B cell (primary cell): ENCODE data around the gene PLK2. TPM values are rescaled to one million over a fixed set of nuclear protein-coding genes. Genes with fewer than 3 reads are reported as not detected.
A peak's percentile ranks its signal among the peaks of the same experiment; 100 is the strongest.

Source experiments
- ATAC-seq: fragments of 200-7000 bp; cut with Tn5 transposase; one replicate; pipeline ENCODE4 v1.10.0; 2021; ENCODE audit warnings: low read depth, mild to moderate bottlenecking, moderate number of reproducible peaks, moderate library complexity
- CTCF ChIA-PET: fragments of 350-600 bp; sonication (Branson Sonifier 250); formaldehyde crosslinking; loops from one replicate; lab custom pipeline; 2021; ENCODE audit warnings: antibody characterized with exemption, inconsistent platforms; lab: Charles Lee
- POLR2A ChIA-PET: fragments of 350-600 bp; sonication (Branson Sonifier 250); formaldehyde crosslinking; loops from one replicate; lab custom pipeline; 2021; ENCODE audit warnings: antibody characterized with exemption; lab: Charles Lee
- DNase-seq: peaks from one replicate; pipeline ENCODE4 v3.0.0; 2013
- H2AFZ ChIP-seq: 2 replicates; pipeline ENCODE4 v1.6.1; 2012; ENCODE audit warnings: mild to moderate bottlenecking, low read depth, low read length; ENCODE audit not compliant: insufficient read depth, poor library complexity, severe bottlenecking
- H3K27ac ChIP-seq, 2 donors: 1 replicate in 1 of 2; 2 replicates in 1 of 2; pipeline ENCODE4 v1.5.1; 2012 to 2013; ENCODE audit warnings: low read length in 2 of 2, mild to moderate bottlenecking in 2 of 2, moderate library complexity in 1 of 2
- H3K27me3 ChIP-seq, 4 experiments: fragments of 200-600 bp in 1 of 4; sonication (generic) in 1 of 4; replicated peaks in 1 of 4; 1 replicate in 2 of 4; 2 replicates in 2 of 4; pipeline versions ENCODE4 v1.6.1 to v1.7.0; 2013 to 2016; ENCODE audit warnings: low read length in 3 of 4, mild to moderate bottlenecking in 2 of 4, mixed read lengths in 1 of 4, moderate library complexity in 1 of 4; ENCODE audit not compliant: insufficient read depth in 4 of 4, control insufficient read depth in 3 of 4; ENCODE audit errors: control extremely low read depth in 1 of 4
- H3K36me3 ChIP-seq, 2 experiments: replicated peaks in 1 of 2; 1 replicate in 1 of 2; 2 replicates in 1 of 2; pipeline versions ENCODE4 v1.6.1 to v1.7.1; 2013; ENCODE audit warnings: low read length in 1 of 2; ENCODE audit not compliant: insufficient read depth in 2 of 2, control insufficient read depth in 1 of 2; ENCODE audit errors: control extremely low read depth in 1 of 2, extremely low read depth in 1 of 2
- H3K4me1 ChIP-seq, 2 donors: fragments of 200-600 bp in 1 of 2; sonication (generic) in 1 of 2; 1 replicate in 1 of 2; 2 replicates in 1 of 2; pipeline versions ENCODE4 v1.5.1 to v1.6.1; 2013 to 2017; ENCODE audit warnings: low read length in 2 of 2; ENCODE audit not compliant: control insufficient read depth in 2 of 2, insufficient read depth in 2 of 2
- H3K4me2 ChIP-seq: replicated peaks from 2 replicates; pipeline ENCODE3; 2012; ENCODE audit warnings: mild to moderate bottlenecking, low read depth, low read length; ENCODE audit not compliant: poor library complexity, severe bottlenecking
- H3K4me3 ChIP-seq, 5 experiments: fragments of 200-600 bp in 1 of 5; sonication (generic) in 1 of 5; 1 replicate in 3 of 5; 2 replicates in 2 of 5; pipeline versions ENCODE4 v1.5.1 to v1.7.0; 2011 to 2016; ENCODE audit warnings: low read length in 4 of 5, mild to moderate bottlenecking in 4 of 5, low read depth in 2 of 5, control low read depth in 1 of 5, moderate library complexity in 1 of 5; ENCODE audit not compliant: insufficient read depth in 1 of 5; ENCODE audit errors: control extremely low read depth in 1 of 5, extremely low read depth in 1 of 5
- H3K79me2 ChIP-seq: fragments of 200-600 bp; sonication (generic); one replicate; pipeline ENCODE4 v1.6.0; 2016; ENCODE audit warnings: low read length; ENCODE audit not compliant: control insufficient read depth, insufficient read depth
- H3K9ac ChIP-seq: fragments of 200-600 bp; sonication (generic); 2 replicates; pipeline ENCODE4 v1.6.1; 2017; ENCODE audit warnings: mild to moderate bottlenecking, low read length, moderate library complexity
- H3K9me3 ChIP-seq, 3 donors: one replicate each; pipeline versions ENCODE4 v1.6.1 to v1.7.1; 2013; ENCODE audit warnings: low read length in 2 of 3; ENCODE audit not compliant: control insufficient read depth in 2 of 3, insufficient read depth in 1 of 3; ENCODE audit errors: control extremely low read depth in 1 of 3
- H4K20me1 ChIP-seq: 2 replicates; pipeline ENCODE4 v1.6.0; 2012; ENCODE audit warnings: mild to moderate bottlenecking, low read length; ENCODE audit not compliant: insufficient read depth, control insufficient read depth, poor library complexity, severe bottlenecking
- H3K27ac Mint-ChIP-seq: one replicate; pipeline ENCODE4 v1.8.0; 2021; ENCODE audit warnings: mixed read lengths
- H3K27me3 Mint-ChIP-seq: one replicate; pipeline ENCODE4 v1.8.0; 2021; ENCODE audit warnings: mixed read lengths
- H3K4me1 Mint-ChIP-seq: one replicate; pipeline ENCODE4 v1.8.0; 2021; ENCODE audit warnings: mixed read lengths
- H3K4me3 Mint-ChIP-seq: one replicate; pipeline ENCODE4 v1.8.0; 2021; ENCODE audit warnings: mixed read lengths
- H3K9me3 Mint-ChIP-seq: one replicate; pipeline ENCODE4 v1.8.0; 2022; ENCODE audit warnings: mixed read lengths; ENCODE audit not compliant: insufficient read depth
- EZH2 ChIP-seq: IDR thresholded peaks from 2 replicates; pipeline ENCODE4 v1.6.1; 2012; ENCODE audit warnings: borderline replicate concordance, low read depth, mild to moderate bottlenecking, moderate library complexity, low read length; ENCODE audit not compliant: insufficient read depth, poor library complexity, severe bottlenecking
- WGBS: methylation state at CpG from one replicate; pipeline ENCODE4 v1.1.5; 2013; ENCODE audit warnings: missing lambda C conversion rate; ENCODE audit not compliant: insufficient coverage; 5-methylcytosine and 5-hydroxymethylcytosine counted together
- intact Hi-C: fragments of 100-400 bp; cut with micrococcal nuclease; formaldehyde crosslinking; loops from one replicate; pipeline ENCODE4 v1.10.0; 2022
- polyA plus RNA-seq: library from polyadenylated mRNA; depleted of rRNA; stranded (reverse); fragments of >200 nt; gene quantifications from 2 replicates; pipeline ENCODE4 v1.2.3, GENCODE V29; 2012
- total RNA-seq, 2 donors: library from RNA; stranded (reverse); fragments of 120-200 nt in 1 of 2; gene quantifications; 1 replicate in 1 of 2; 2 replicates in 1 of 2; pipeline versions ENCODE4 v1.2.3 to v1.2.4, GENCODE V29; 2013 to 2022
- TF ChIP-seq, protein P1 (sequence below): fragments of 200-600 bp; IDR thresholded peaks from one replicate; pipeline ENCODE4 v1.8.0; 2022; ENCODE audit warnings: antibody characterized with exemption, mild to moderate bottlenecking

PLK2 gene
- total and polyA plus RNA-seq, 2 donors (not counting 1 experiment from before 2014, with no cell fraction given): 32.2 to 47.2 TPM

DNA sequence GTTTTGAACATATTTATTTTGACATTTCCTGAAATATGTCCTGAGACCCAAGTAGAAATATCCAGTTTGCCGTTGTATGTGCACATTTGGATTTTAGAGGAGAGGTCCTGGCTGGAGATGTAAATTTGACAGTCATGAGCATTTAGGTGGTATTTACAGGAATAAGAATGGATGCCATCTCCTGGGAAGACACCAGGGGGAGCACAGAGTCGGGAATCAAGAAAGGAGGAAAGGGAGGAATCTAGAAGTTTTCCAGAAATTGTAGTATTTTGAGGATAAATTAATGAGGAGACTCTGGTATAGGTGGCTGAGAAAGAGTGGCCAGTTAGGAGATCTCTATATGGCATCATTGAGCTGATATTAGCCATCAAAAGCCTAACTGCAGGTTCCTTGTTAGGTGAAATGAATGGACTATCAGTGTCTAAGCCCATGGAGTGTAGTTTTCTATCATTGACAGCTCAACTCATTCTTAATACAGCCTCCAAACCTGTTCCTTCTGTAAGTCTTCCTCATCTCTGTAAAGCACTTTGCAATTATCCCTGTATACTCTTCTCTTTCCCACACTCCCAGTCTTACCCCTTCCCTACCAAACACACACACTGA lies 38.6 kb upstream of the PLK2 start:
- no peak for ATAC-seq

DNA sequence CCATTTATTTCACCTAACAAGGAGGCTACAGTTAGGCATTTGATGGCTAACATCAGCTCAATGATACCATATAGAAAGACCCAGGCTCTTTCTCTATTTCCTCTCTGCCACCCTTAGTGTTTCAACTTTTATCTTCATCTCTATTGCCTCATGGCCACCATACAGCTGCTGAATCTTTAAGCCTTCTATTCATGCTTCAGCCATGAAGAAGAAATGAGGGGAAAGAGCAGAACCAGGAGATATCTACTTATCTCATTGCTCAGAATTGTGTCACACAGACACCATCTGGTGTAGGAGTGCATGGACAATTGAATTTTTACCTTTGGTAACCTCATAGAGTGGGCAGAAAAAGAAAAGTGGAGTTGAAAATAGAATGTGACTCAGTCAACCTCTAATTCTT lies 38.0 kb upstream of the PLK2 start:
- ChIA-PET CTCF (interaction anchor here (0.8 to 1.5 kb wide), 4 partner anchors 19 to 384 kb away, joined by 3 to 4 read pairs (median 4); partner anchors contain the start of gene RAB3C), POLR2A (no interaction called here)
- H3K4me2 ChIP-seq: peak overlapping the region; percentile 65
- peaks cover 21 to 48% of the 10 kb centered on the region in 2 experiments for H3K36me3 ChIP-seq
- H4K20me1 ChIP-seq: no peaks in the 10 kb centered on the region
- Mint-ChIP-seq H3K27me3 (no peaks in the 10 kb centered on the region), H3K4me1 (peaks cover 92% of the 10 kb centered on the region), H3K9me3 (peaks cover 2% of the 10 kb centered on the region), H3K4me3 (no peak overlapping the region), H3K27ac (peak overlapping the region; percentile 88)
- peaks cover 75 to 91% of the 10 kb centered on the region in 2 donors for H3K4me1 ChIP-seq
- TF ChIP-seq, protein P1, sequence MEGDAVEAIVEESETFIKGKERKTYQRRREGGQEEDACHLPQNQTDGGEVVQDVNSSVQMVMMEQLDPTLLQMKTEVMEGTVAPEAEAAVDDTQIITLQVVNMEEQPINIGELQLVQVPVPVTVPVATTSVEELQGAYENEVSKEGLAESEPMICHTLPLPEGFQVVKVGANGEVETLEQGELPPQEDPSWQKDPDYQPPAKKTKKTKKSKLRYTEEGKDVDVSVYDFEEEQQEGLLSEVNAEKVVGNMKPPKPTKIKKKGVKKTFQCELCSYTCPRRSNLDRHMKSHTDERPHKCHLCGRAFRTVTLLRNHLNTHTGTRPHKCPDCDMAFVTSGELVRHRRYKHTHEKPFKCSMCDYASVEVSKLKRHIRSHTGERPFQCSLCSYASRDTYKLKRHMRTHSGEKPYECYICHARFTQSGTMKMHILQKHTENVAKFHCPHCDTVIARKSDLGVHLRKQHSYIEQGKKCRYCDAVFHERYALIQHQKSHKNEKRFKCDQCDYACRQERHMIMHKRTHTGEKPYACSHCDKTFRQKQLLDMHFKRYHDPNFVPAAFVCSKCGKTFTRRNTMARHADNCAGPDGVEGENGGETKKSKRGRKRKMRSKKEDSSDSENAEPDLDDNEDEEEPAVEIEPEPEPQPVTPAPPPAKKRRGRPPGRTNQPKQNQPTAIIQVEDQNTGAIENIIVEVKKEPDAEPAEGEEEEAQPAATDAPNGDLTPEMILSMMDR: no peak
- TF ChIP-seq EZH2: no peak
- no peaks in the 10 kb centered on the region for H3K27me3 ChIP-seq
- peaks cover 0 to 8% (median 4%) of the 10 kb centered on the region in 3 donors for H3K9me3 ChIP-seq
- DNase-seq: no peak
- no peak for ATAC-seq
- no peak overlapping the region for H2AFZ ChIP-seq
- H3K9ac ChIP-seq: no peak overlapping the region
- peak overlapping the region; percentile 70 to 75 for H3K27ac ChIP-seq
- H3K4me3 ChIP-seq: no peak overlapping the region
- intact Hi-C loops: loop anchor here (10.0 kb wide), 1 partner anchor 1307 kb away; no protein-coding TSS in a partner anchor
- peaks cover 77% of the 10 kb centered on the region for H3K79me2 ChIP-seq

More for the DNA sequence above, 38.6 kb upstream of the PLK2 start:
- no peak for TF ChIP-seq EZH2
- TF ChIP-seq, protein P1: no peak
- peak overlapping the region; percentile 76 for H3K4me3 Mint-ChIP-seq
- H3K9ac ChIP-seq: no peak overlapping the region
- H2AFZ ChIP-seq: no peak overlapping the region
- no peak overlapping the region for H3K4me3 ChIP-seq
- H3K4me1 ChIP-seq: peaks cover 79 to 91% of the 10 kb centered on the region in 2 donors
- CTCF ChIA-PET: interaction anchor here (0.8 to 1.6 kb wide), 6 partner anchors 9 to 384 kb away, joined by 3 to 4 read pairs (median 4); partner anchors contain the start of gene RAB3C
- intact Hi-C loops: loop anchor here (10.0 kb wide), 1 partner anchor 1306 kb away; no protein-coding TSS in a partner anchor
- H3K79me2 ChIP-seq: peaks cover 77% of the 10 kb centered on the region
- H3K27me3 ChIP-seq: no peaks in the 10 kb centered on the region
- H3K4me2 ChIP-seq: peak overlapping the region; percentile 65
- H3K4me1 Mint-ChIP-seq: peaks cover 92% of the 10 kb centered on the region
- peak overlapping the region; percentile 70 to 75 for H3K27ac ChIP-seq
- no peaks in the 10 kb centered on the region for H3K27me3 Mint-ChIP-seq
- no peak for DNase-seq
- 64% methylated on average over 2 of the region's 2 CpGs for WGBS
- H3K27ac Mint-ChIP-seq: peak overlapping the region; percentile 88
- POLR2A ChIA-PET: no interaction called here
- H4K20me1 ChIP-seq: no peaks in the 10 kb centered on the region
- peaks cover 2% of the 10 kb centered on the region for H3K9me3 Mint-ChIP-seq
- peaks cover 0 to 8% (median 4%) of the 10 kb centered on the region in 3 donors for H3K9me3 ChIP-seq
- peaks cover 21 to 46% of the 10 kb centered on the region in 2 experiments for H3K36me3 ChIP-seq
